VCaP (cell line): ENCODE results near the gene HCST.

Experiments used
- H3K27ac ChIP-seq: fragments of 450-650 bp; 2 replicates; pipeline ENCODE4 v1.5.1; 2017
- CTCF ChIP-seq: fragments of 450-650 bp; conservative IDR thresholded peaks from 2 replicates; pipeline ENCODE4 v1.5.1; 2017; ENCODE audit warnings: mild to moderate bottlenecking, moderate library complexity

The HCST gene

DNA sequence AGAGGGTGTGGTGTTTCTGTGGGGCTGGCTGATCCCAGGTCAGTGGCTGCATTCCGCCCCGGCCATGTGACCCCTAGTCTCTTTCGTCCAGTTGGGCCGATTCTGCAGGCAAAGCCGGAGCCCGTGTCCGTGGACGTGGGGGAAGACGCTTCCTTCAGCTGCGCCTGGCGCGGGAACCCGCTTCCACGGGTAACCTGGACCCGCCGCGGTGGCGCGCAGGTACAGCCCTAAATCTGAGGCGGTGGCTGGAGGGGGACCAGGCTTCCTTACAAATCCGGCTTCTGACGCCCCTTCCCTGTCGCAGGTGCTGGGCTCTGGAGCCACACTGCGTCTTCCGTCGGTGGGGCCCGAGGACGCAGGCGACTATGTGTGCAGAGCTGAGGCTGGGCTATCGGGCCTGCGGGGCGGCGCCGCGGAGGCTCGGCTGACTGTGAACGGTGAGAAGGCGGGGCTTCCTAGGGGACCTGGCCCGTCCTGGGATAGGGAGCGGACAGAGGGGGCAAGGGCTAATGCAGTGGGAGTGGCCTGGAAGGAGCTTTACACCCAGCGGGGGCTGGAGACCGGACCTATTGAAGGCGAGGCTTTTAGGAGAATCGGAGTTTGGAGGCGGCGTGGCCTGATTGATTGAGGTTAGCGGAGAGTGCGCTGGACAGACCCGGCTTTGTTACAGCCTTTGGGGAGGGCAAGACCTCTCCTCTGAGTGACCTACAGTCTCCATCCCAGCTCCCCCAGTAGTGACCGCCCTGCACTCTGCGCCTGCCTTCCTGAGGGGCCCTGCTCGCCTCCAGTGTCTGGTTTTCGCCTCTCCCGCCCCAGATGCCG is 41.3 kb upstream of the HCST start:
- no peak for TF ChIP-seq CTCF
- no peak overlapping the region for H3K27ac ChIP-seq

DNA sequence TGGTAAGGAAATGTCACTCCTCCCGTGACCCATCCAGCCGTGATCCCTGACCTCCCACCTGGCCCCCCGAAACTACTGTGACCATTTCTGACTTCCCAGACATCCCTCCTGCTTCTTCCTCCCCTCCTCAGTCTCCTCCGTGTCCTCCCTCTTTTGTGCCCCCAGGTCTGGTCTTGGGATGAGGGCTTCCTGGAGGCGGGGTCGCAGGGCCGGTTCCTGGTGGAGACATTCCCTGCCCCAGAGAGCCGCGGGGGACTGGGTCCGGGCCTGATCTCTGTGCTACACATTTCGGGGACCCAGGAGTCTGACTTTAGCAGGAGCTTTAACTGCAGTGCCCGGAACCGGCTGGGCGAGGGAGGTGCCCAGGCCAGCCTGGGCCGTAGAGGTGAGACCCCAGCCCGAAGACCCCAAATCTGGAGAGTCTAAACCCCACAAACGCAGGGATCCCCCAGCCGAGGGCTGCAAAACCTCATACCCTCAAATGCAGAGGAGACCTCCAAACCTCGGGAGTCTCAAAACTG is 40.6 kb upstream of the HCST start:
- no peak overlapping the region for H3K27ac ChIP-seq
- no peak for TF ChIP-seq CTCF

- TF ChIP-seq CTCF, result no peak
- no peak overlapping the region for H3K27ac ChIP-seq
These were observed 39.8 kb upstream of the HCST start for GRCh38 chr19:35862528-35862927.

- no peak overlapping the region for H3K27ac ChIP-seq
- TF ChIP-seq CTCF, result no peak
These were observed 39.3 kb upstream of the HCST start for GRCh38 chr19:35863018-35863417.

DNA sequence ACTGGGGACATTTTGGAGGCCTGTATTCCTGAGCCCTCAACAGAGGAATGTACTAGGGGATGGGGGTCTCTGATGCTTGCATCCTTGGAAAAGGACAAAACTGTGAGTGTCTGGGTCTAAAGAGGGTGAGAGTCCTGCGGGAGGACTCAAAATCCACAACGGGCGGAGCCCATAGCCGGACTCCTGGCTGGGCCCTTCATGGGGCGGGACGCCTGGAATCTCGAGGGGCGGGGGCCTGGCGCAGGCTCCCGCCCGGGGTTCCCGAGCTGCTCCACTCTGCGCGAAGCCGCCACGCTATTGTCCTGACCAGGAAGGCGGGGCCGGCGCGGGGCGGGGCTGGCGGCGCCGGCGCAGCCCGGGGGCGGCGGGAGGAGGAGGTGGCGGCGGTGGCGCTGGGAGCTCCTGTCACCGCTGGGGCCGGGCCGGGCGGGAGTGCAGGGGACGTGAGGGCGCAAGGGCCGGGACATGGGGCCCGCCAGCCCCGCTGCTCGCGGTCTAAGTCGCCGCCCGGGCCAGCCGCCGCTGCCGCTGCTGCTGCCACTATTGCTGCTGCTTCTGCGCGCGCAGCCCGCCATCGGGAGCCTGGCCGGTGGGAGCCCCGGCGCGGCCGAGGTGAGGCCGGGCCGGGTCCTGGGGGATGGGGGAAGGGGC is 34.0 kb upstream of the HCST start, which contains the start of gene APLP1:
APLP1 (plus strand) TSS at position 403 of the 651 bp plus-strand sequence; CDS start at position 466, 63 bp downstream.
- peak within 1 kb of the TSS; percentile 52 for H3K27ac ChIP-seq
- TF ChIP-seq CTCF, result no peak; the same call in 1 of the 2 replicates

DNA sequence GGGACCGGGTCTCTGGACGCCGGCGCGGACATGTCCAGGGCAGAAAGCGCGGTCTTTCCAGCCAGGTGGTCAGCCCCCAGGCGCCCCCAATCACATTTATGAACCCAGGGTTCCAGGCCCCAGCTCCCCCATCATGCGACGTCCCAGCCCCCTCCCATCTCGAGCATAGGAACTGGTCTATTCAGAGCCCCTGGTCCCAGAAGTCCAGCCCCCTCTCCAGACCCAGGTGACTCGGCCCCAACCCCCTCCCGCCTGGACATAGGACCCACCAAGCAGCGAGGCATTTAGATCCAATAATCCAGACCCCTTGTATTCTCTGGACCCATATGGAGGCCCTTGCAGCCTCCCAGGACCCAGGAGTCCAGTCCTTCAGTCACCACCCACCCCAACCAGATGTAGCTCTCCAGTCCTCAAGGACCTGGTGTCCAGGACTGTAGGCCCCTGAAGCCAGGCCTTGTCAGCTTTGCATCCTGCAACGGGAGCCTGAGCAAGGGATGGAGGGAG is 33.5 kb upstream of the HCST start:
- H3K27ac ChIP-seq, result peak overlapping the region; percentile 52
- no peak for TF ChIP-seq CTCF
